Stimulated activated CD8-positive, alpha-beta memory T cell treated with anti-CD3 and anti-CD28 coated beads, Interleukin-7, amount 100 ng/mL, for 4 hours (primary cell): ENCODE data around the gene TGM3.

Experiments used
- DNase-seq, 2 donors: peaks; one replicate each; pipeline ENCODE4 v3.0.0-alpha.2; 2020; ENCODE audit warnings: low read depth in 2 of 2

Gene TGM3

GRCh38 chr20:2305479-2305878 is 9.7 kb downstream of the TGM3 start:
- DNase-seq, result no peak

GRCh38 chr20:2305946-2306345 is 10.1 kb downstream of the TGM3 start:
- DNase-seq, result no peak

GRCh38 chr20:2307136-2307535 is 11.3 kb downstream of the TGM3 start:
- DNase-seq, result no peak

GRCh38 chr20:2311329-2311728 is 15.5 kb downstream of the TGM3 start:
- DNase-seq, result no peak

GRCh38 chr20:2312876-2313275 is 17.1 kb downstream of the TGM3 start:
- no peak for DNase-seq

GRCh38 chr20:2313316-2313715 is 17.5 kb downstream of the TGM3 start:
- DNase-seq, result no peak

- DNase-seq, result no peak
Measured at GRCh38 chr20:2314759-2315439, 19.1 kb downstream of the TGM3 start.

- no peak for DNase-seq
Measured at GRCh38 chr20:2315440-2315778, 19.6 kb downstream of the TGM3 start.

- no peak for DNase-seq
Measured at GRCh38 chr20:2316847-2317495, 21.2 kb downstream of the TGM3 start.

- DNase-seq, result no peak
Measured at GRCh38 chr20:2320813-2321658, 25.2 kb downstream of the TGM3 start.

GRCh38 chr20:2323051-2323450 is 27.2 kb downstream of the TGM3 start:
- no peak for DNase-seq

- no peak for DNase-seq
Measured at GRCh38 chr20:2326046-2326445, 30.2 kb downstream of the TGM3 start.

GRCh38 chr20:2327620-2328555 is 32.1 kb downstream of the TGM3 start:
- DNase-seq, result no peak

GRCh38 chr20:2329286-2329685 is 33.5 kb downstream of the TGM3 start:
- no peak for DNase-seq

GRCh38 chr20:2330090-2330695 is 34.4 kb downstream of the TGM3 start:
- no peak for DNase-seq

GRCh38 chr20:2331106-2331505 is 35.3 kb downstream of the TGM3 start:
- DNase-seq, result no peak

GRCh38 chr20:2331901-2332565 is 36.2 kb downstream of the TGM3 start:
- DNase-seq, result no peak

- DNase-seq, result no peak
Measured at GRCh38 chr20:2332711-2333110, 36.9 kb downstream of the TGM3 start.

GRCh38 chr20:2333821-2334220 is 38.0 kb downstream of the TGM3 start:
- DNase-seq, result no peak

GRCh38 chr20:2335096-2335870 is 39.5 kb downstream of the TGM3 start:
- no peak for DNase-seq
